WTC11 (cell line): Measurements from ENCODE around the gene KIRREL2. TPM values are rescaled to one million over a fixed set of nuclear protein-coding genes. Genes with fewer than 3 reads are reported as not detected.

Source experiments
- ATF1 ChIP-seq: sonication (generic); formaldehyde crosslinking; IDR thresholded peaks from 2 replicates; pipeline ENCODE4 v1.8.1; 2023; ENCODE audit warnings: mild to moderate bottlenecking, moderate library complexity, missing genetic modification reagents
- ATF3 ChIP-seq: sonication (generic); formaldehyde crosslinking; conservative IDR thresholded peaks from 2 replicates; pipeline ENCODE4 v1.8.1; 2022; ENCODE audit warnings: mild to moderate bottlenecking, missing genetic modification reagents
- ATF6 ChIP-seq: sonication (generic); formaldehyde crosslinking; IDR thresholded peaks from 2 replicates; pipeline ENCODE4 v1.8.1; 2023; ENCODE audit warnings: mild to moderate bottlenecking, missing genetic modification reagents
- E2F5 ChIP-seq: sonication (generic); formaldehyde crosslinking; IDR thresholded peaks from 2 replicates; pipeline ENCODE4 v1.8.1; 2022; ENCODE audit warnings: mild to moderate bottlenecking, moderate library complexity, missing genetic modification reagents
- ETV6 ChIP-seq: sonication (generic); formaldehyde crosslinking; IDR thresholded peaks from 2 replicates; pipeline ENCODE4 v1.8.1; 2022; ENCODE audit warnings: mild to moderate bottlenecking, missing genetic modification reagents
- FOXJ3 ChIP-seq: sonication (generic); formaldehyde crosslinking; IDR thresholded peaks from 2 replicates; pipeline ENCODE4 v1.9.0; 2021; ENCODE audit warnings: missing genetic modification reagents, mild to moderate bottlenecking, borderline replicate concordance
- FOXP1 ChIP-seq: sonication (generic); formaldehyde crosslinking; IDR thresholded peaks from 2 replicates; pipeline ENCODE4 v1.8.0; 2022; ENCODE audit warnings: missing genetic modification reagents, mild to moderate bottlenecking, moderate library complexity, borderline replicate concordance
- KAT7 ChIP-seq: sonication (generic); formaldehyde crosslinking; IDR thresholded peaks from 2 replicates; pipeline ENCODE4 v1.8.1; 2023; ENCODE audit warnings: missing genetic modification reagents, mild to moderate bottlenecking, borderline replicate concordance
- MLX ChIP-seq: sonication (generic); formaldehyde crosslinking; IDR thresholded peaks from 2 replicates; pipeline ENCODE4 v1.8.1; 2023; ENCODE audit warnings: mild to moderate bottlenecking, missing genetic modification reagents, moderate library complexity
- NFATC4 ChIP-seq: fragments of 250-450 bp; sonication (Bioruptor Pico); IDR thresholded peaks from 2 replicates; pipeline ENCODE4 v1.9.0; 2021; ENCODE audit warnings: mild to moderate bottlenecking
- NR1H2 ChIP-seq: sonication (generic); formaldehyde crosslinking; IDR thresholded peaks from 2 replicates; pipeline ENCODE4 v1.9.0; 2021; ENCODE audit warnings: mild to moderate bottlenecking, moderate library complexity, missing genetic modification reagents
- PRDM15 ChIP-seq: sonication (generic); formaldehyde crosslinking; IDR thresholded peaks from 2 replicates; pipeline ENCODE4 v1.8.0; 2022; ENCODE audit warnings: missing genetic modification reagents
- TCF7 ChIP-seq: sonication (generic); formaldehyde crosslinking; IDR thresholded peaks from 2 replicates; pipeline ENCODE4 v1.8.0; 2022; ENCODE audit warnings: mild to moderate bottlenecking, low read depth, missing genetic modification reagents, moderate library complexity
- USF1 ChIP-seq: sonication (generic); formaldehyde crosslinking; IDR thresholded peaks from 2 replicates; pipeline ENCODE4 v1.8.0; 2022; ENCODE audit warnings: mild to moderate bottlenecking, missing genetic modification reagents
- ZNF281 ChIP-seq: sonication (generic); formaldehyde crosslinking; IDR thresholded peaks from 2 replicates; pipeline ENCODE4 v1.8.0; 2023; ENCODE audit warnings: mild to moderate bottlenecking, missing genetic modification reagents
- total RNA-seq: library from RNA; stranded (reverse); gene quantifications from 3 replicates; pipeline ENCODE4 v1.2.3, GENCODE V29; 2021

KIRREL2 gene
- total RNA-seq, 1 experiment from 2014 or later = 4.7 TPM

- TF ChIP-seq ATF3 (CRISPR knock-in tag) (no peak), NFATC4 (CRISPR knock-in tag) (no peak), FOXP1 (CRISPR knock-in tag) (peak; percentile 30; the same call in 1 of the 2 replicates), ETV6 (CRISPR knock-in tag) (no peak), USF1 (no peak), ZNF281 (CRISPR knock-in tag) (no peak), TCF7 (CRISPR knock-in tag) (no peak), ATF6 (no peak), PRDM15 (CRISPR knock-in tag) (no peak), ATF1 (CRISPR knock-in tag) (no peak), FOXJ3 (CRISPR knock-in tag) (no peak), MLX (CRISPR knock-in tag) (no peak), NR1H2 (CRISPR knock-in tag) (no peak), E2F5 (CRISPR knock-in tag) (no peak), KAT7 (CRISPR knock-in tag) (no peak)
These were observed 5.3 kb upstream of the KIRREL2 start (continued) for GRCh38 chr19:35851213-35852028.
